Retinal pigment epithelial cell (primary cell): ENCODE data around the gene UBAP2.

ENCODE experiments used
- DNase-seq: peaks from one replicate; pipeline ENCODE4 v3.0.0-alpha.2; 2010; ENCODE audit warnings: low read depth
- H3K4me3 ChIP-seq: 2 replicates; pipeline ENCODE4 v1.5.1; 2011; ENCODE audit warnings: mild to moderate bottlenecking, low read length, control low read depth, moderate library complexity
- CTCF ChIP-seq: conservative IDR thresholded peaks from 2 replicates; pipeline ENCODE4 v1.5.1; 2011; ENCODE audit warnings: low read depth, low read length, control low read depth, inconsistent platforms

Gene UBAP2

GRCh38 chr9:34048727-34049629 is at the start of gene UBAP2:
TSS of gene UBAP2 (minus strand) at chr9:34048887. CDS start at chr9:34017148, 31,739 bp downstream.
- H3K4me3 ChIP-seq, result peak within 1 kb of the TSS; percentile 95
- TF ChIP-seq CTCF, result no peak
- peak; percentile 95 for DNase-seq

DNA sequence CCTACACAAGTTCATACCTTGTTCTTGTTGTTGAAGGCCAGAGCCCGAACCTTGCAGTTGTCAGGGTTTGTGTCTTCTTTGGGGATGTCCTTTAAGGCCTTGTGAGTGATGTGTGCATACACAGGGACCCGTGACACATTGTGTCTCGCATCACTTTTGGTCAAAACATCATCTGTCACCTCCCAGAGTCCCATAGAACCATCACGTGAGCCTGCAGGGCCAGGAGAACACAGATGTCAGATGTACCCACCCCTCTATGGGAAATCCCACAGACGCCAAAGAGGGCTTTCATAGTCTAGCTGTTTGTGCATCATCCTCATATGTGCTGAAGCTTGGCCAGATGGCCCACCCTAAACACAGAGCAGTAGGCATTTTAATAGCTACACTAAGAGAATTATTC is 49.6 kb upstream of the UBAP2 start:
- H3K4me3 ChIP-seq, result no peak overlapping the region
- no peak for TF ChIP-seq CTCF
- no peak for DNase-seq

DNA sequence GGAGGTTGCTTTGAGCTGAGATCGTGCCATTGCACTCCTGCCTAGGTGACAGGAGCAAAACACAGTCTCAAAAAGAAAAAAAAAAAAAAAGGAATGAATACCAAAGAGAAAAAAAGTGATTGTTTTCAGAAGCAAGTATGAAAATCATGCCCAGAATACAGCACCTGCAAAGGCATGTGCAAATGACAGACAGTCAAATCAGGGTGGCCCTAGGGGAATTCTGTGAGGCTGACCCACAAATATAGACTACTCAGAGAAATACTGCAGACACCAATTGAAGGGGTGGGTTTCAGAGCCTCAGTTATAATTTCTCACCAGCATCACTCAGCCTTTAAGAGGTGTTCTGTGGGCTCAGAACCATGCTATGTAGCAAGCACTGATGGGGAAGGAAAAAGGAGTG is 49.2 kb upstream of the UBAP2 start:
- no peak for DNase-seq
- no peak for TF ChIP-seq CTCF
- H3K4me3 ChIP-seq, result no peak overlapping the region

DNA sequence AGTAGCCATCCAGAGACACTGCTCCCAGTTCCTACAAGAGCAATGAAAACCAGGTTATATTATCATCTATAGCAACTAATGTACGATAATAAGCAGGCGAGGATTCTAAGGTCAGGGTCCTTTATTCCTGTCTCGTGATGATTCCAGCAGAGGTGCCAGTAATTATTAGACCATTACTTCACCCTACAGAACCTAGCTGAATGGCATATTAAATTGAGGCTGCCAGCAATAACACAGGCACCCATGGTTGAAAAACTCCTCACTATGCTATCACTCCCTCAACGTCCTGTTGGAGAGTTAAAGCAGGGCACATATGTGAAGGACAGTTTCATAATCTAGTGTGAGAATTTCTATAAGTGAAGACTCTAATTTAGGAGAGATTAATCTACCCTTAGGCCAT is 48.1 kb upstream of the UBAP2 start:
- DNase-seq, result no peak
- no peak for TF ChIP-seq CTCF
- H3K4me3 ChIP-seq, result no peak overlapping the region

GRCh38 chr9:34093578-34093977 is 44.9 kb upstream of the UBAP2 start:
- no peak for TF ChIP-seq CTCF

DNA sequence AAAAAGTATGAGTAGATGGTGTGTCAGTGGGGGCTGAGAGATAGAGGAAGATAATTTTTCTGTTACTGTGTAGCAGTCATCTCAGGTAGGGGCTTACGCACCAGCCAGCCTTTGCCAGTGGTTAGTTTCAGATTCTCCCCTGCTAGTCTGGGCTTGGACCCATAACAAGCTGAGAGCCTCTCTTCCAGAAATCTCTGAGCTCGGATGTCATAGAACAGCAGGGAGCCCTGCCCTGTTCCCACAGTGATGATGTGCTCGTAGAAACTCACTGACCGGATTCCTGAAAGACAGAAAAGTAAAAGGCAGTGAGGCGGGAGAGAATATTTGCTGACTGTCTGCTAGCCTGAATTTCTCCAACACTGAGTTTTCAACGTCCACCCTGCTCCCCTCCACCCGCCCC is 40.6 kb upstream of the UBAP2 start:
- no peak for TF ChIP-seq CTCF
- no peak for DNase-seq
- H3K4me3 ChIP-seq, result no peak overlapping the region

More at GRCh38 chr9:34093578-34093977, 44.9 kb upstream of the UBAP2 start:
- no peak overlapping the region for H3K4me3 ChIP-seq
- no peak for DNase-seq

- H3K4me3 ChIP-seq, result no peak overlapping the region
- no peak for TF ChIP-seq CTCF
- no peak for DNase-seq
These were observed 38.7 kb upstream of the UBAP2 start for GRCh38 chr9:34087370-34087769.
